Mesothelial cell of epicardium (in vitro differentiated cells): ENCODE results near the gene GPSM1. TPM values are rescaled to one million over a fixed set of nuclear protein-coding genes. Genes with fewer than 3 reads are reported as not detected.

ENCODE experiments used
- DNase-seq, 2 experiments: peaks; one replicate each; pipeline ENCODE4 v3.0.0; 2021; ENCODE audit warnings: low spot score in 2 of 2; ENCODE audit not compliant: unreplicated experiment in 2 of 2
- H3K27ac Mint-ChIP-seq: 2 replicates; pipeline ENCODE4 v1.8.0; 2021; ENCODE audit warnings: mixed read lengths
- H3K27me3 Mint-ChIP-seq: 2 replicates; pipeline ENCODE4 v1.8.0; 2021; ENCODE audit warnings: low read depth, mixed read lengths
- H3K36me3 Mint-ChIP-seq: 2 replicates; pipeline ENCODE4 v1.8.0; 2021; ENCODE audit warnings: mixed read lengths
- H3K4me1 Mint-ChIP-seq: 2 replicates; pipeline ENCODE4 v1.8.0; 2021; ENCODE audit warnings: mixed read lengths
- H3K4me3 Mint-ChIP-seq: 2 replicates; pipeline ENCODE4 v1.8.0; 2021; ENCODE audit warnings: mild to moderate bottlenecking, moderate library complexity, mixed read lengths
- H3K9me3 Mint-ChIP-seq: 2 replicates; pipeline ENCODE4 v1.8.0; 2021; ENCODE audit warnings: mixed read lengths
- CTCF ChIP-seq: fragments of 200-600 bp; sonication (generic); IDR thresholded peaks from one replicate; pipeline ENCODE4 v1.5.0; 2021; ENCODE audit warnings: antibody characterized with exemption; ENCODE audit not compliant: unreplicated experiment
- total RNA-seq: library from RNA; stranded (reverse); gene quantifications from 3 replicates; pipeline ENCODE4 v1.2.1, GENCODE V29; 2021

Gene GPSM1
- total RNA-seq, 1 donor from 2014 or later: 102 TPM

- Mint-ChIP-seq H3K27ac (no peak overlapping the region), H3K4me3 (no peak overlapping the region), H3K9me3 (no peaks in the 10 kb centered on the region), H3K4me1 (peaks cover 10% of the 10 kb centered on the region), H3K27me3 (no peaks in the 10 kb centered on the region), H3K36me3 (peaks cover 4% of the 10 kb centered on the region)
- TF ChIP-seq CTCF: no peak
- no peak for DNase-seq
These were observed 16.5 kb downstream of the GPSM1 start for GRCh38 chr9:136343884-136344269.

GRCh38 chr9:136344544-136345280 lies 17.4 kb downstream of the GPSM1 start:
- TF ChIP-seq CTCF: no peak
- H3K9me3 Mint-ChIP-seq: no peaks in the 10 kb centered on the region
- H3K36me3 Mint-ChIP-seq: peaks cover 3% of the 10 kb centered on the region
- H3K27ac Mint-ChIP-seq: no peak overlapping the region
- DNase-seq: no peak
- no peak overlapping the region for H3K4me3 Mint-ChIP-seq
- no peaks in the 10 kb centered on the region for H3K27me3 Mint-ChIP-seq
- peaks cover 10% of the 10 kb centered on the region for H3K4me1 Mint-ChIP-seq

- H3K36me3 Mint-ChIP-seq: no peaks in the 10 kb centered on the region
These were observed 18.2 kb downstream of the GPSM1 start for GRCh38 chr9:136345281-136346156.

GRCh38 chr9:136346157-136346481 lies 18.8 kb downstream of the GPSM1 start:
- no peak for TF ChIP-seq CTCF
- Mint-ChIP-seq H3K9me3 (no peaks in the 10 kb centered on the region), H3K4me3 (no peak overlapping the region), H3K27ac (no peak overlapping the region), H3K36me3 (no peaks in the 10 kb centered on the region), H3K4me1 (peaks cover 10% of the 10 kb centered on the region), H3K27me3 (no peaks in the 10 kb centered on the region)
- no peak for DNase-seq

More at GRCh38 chr9:136345281-136346156, 18.2 kb downstream of the GPSM1 start:
- no peak overlapping the region for H3K4me3 Mint-ChIP-seq
- no peak for TF ChIP-seq CTCF
- no peak overlapping the region for H3K27ac Mint-ChIP-seq
- H3K27me3 Mint-ChIP-seq: no peaks in the 10 kb centered on the region
- H3K9me3 Mint-ChIP-seq: no peaks in the 10 kb centered on the region
- DNase-seq: no peak
- peaks cover 10% of the 10 kb centered on the region for H3K4me1 Mint-ChIP-seq

GRCh38 chr9:136346927-136347465 lies 19.7 kb downstream of the GPSM1 start:
- Mint-ChIP-seq H3K4me3 (no peak overlapping the region), H3K4me1 (peaks cover 8% of the 10 kb centered on the region), H3K9me3 (no peaks in the 10 kb centered on the region), H3K27me3 (no peaks in the 10 kb centered on the region), H3K36me3 (no peaks in the 10 kb centered on the region), H3K27ac (no peak overlapping the region)
- TF ChIP-seq CTCF: no peak
- DNase-seq: no peak
